H54 (cell line): ENCODE data around the gene TP53AIP1.

Experiments used
- DNase-seq: peaks from one replicate; pipeline ENCODE4 v3.0.0; 2011; ENCODE audit warnings: low spot score, mixed read lengths; ENCODE audit not compliant: insufficient read length
- FAIRE-seq: peaks from 3 replicates; lab custom pipeline; 2011; peaks lifted over from hg19 to GRCh38; lab: Jason Lieb, UNC
- POLR2A ChIP-seq: IDR thresholded peaks from 2 replicates; pipeline ENCODE4 v1.6.1; 2011; ENCODE audit warnings: low read depth, mild to moderate bottlenecking, low read length

TP53AIP1 gene

GRCh38 chr11:128942817-128943427, at the start of gene TP53AIP1:
Gene TP53AIP1 (minus strand): TSS chr11:128942871. CDS start chr11:128937818, 5,053 bp downstream.
- no peak for TF ChIP-seq POLR2A
- FAIRE-seq, result no peak
- DNase-seq, result no peak

- no peak for TF ChIP-seq POLR2A
- DNase-seq, result no peak
- no peak for FAIRE-seq
These were observed 45.7 kb upstream of the TP53AIP1 start for GRCh38 chr11:128988242-128988970.

GRCh38 chr11:128985880-128986279, 43.2 kb upstream of the TP53AIP1 start:
- FAIRE-seq (no peak), DNase-seq (no peak)
- no peak for TF ChIP-seq POLR2A

GRCh38 chr11:128983023-128983422, 40.4 kb upstream of the TP53AIP1 start:
- DNase-seq (no peak), FAIRE-seq (no peak)
- TF ChIP-seq POLR2A, result no peak

- DNase-seq (no peak), FAIRE-seq (no peak)
- TF ChIP-seq POLR2A, result no peak
These were observed 38.6 kb upstream of the TP53AIP1 start for GRCh38 chr11:128981254-128981653.

- FAIRE-seq (no peak), DNase-seq (no peak)
- TF ChIP-seq POLR2A, result no peak
These were observed 28.0 kb upstream of the TP53AIP1 start for GRCh38 chr11:128970598-128971190.

- TF ChIP-seq POLR2A, result no peak
- no peak for FAIRE-seq
- no peak for DNase-seq
These were observed 26.2 kb upstream of the TP53AIP1 start for GRCh38 chr11:128968916-128969315.

- FAIRE-seq (no peak), DNase-seq (no peak)
- TF ChIP-seq POLR2A, result no peak
These were observed 24.9 kb upstream of the TP53AIP1 start for GRCh38 chr11:128967578-128967977.

GRCh38 chr11:128965485-128965884, 22.8 kb upstream of the TP53AIP1 start:
- TF ChIP-seq POLR2A, result no peak
- no peak for DNase-seq
- FAIRE-seq, result no peak

- DNase-seq (no peak), FAIRE-seq (no peak)
These were observed 21.8 kb upstream of the TP53AIP1 start for GRCh38 chr11:128964463-128964930.

GRCh38 chr11:128963744-128964325, 21.2 kb upstream of the TP53AIP1 start:
- TF ChIP-seq POLR2A, result no peak
- DNase-seq (no peak), FAIRE-seq (no peak)

More at GRCh38 chr11:128964463-128964930, 21.8 kb upstream of the TP53AIP1 start:
- TF ChIP-seq POLR2A, result no peak

GRCh38 chr11:128962896-128963295, 20.2 kb upstream of the TP53AIP1 start:
- DNase-seq, result no peak
- FAIRE-seq, result no peak
- TF ChIP-seq POLR2A, result no peak

GRCh38 chr11:128961645-128962044, 19.0 kb upstream of the TP53AIP1 start:
- FAIRE-seq (no peak), DNase-seq (no peak)
- TF ChIP-seq POLR2A, result no peak

GRCh38 chr11:128957202-128957482, 14.5 kb upstream of the TP53AIP1 start:
- no peak for DNase-seq
- no peak for TF ChIP-seq POLR2A
- no peak for FAIRE-seq
